Ishikawa (cell line): ENCODE results near the gene YJEFN3.

Source experiments
- CEBPB ChIP-seq: IDR thresholded peaks from 2 replicates; pipeline ENCODE4 v1.6.1; 2012
- CREB1 ChIP-seq: IDR thresholded peaks from 2 replicates; pipeline ENCODE4 v1.6.1; 2012; ENCODE audit warnings: low read depth
- EGR1 ChIP-seq: IDR thresholded peaks from 2 replicates; pipeline ENCODE4 v1.6.1; 2012
- EP300 ChIP-seq: IDR thresholded peaks from 2 replicates; pipeline ENCODE4 v1.6.1; 2012; ENCODE audit warnings: borderline replicate concordance
- FOXM1 ChIP-seq: IDR thresholded peaks from 2 replicates; pipeline ENCODE4 v1.6.1; 2012; ENCODE audit warnings: low read depth, borderline replicate concordance
- NFIC ChIP-seq: IDR thresholded peaks from 2 replicates; pipeline ENCODE4 v1.6.1; 2012
- RAD21 ChIP-seq: IDR thresholded peaks from 2 replicates; pipeline ENCODE4 v1.6.1; 2012; ENCODE audit warnings: low read depth
- TAF1 ChIP-seq: IDR thresholded peaks from 2 replicates; pipeline ENCODE4 v1.6.1; 2012; ENCODE audit warnings: low read depth, mild to moderate bottlenecking
- TCF12 ChIP-seq: IDR thresholded peaks from 2 replicates; pipeline ENCODE4 v1.6.1; 2012; ENCODE audit warnings: low read depth
- TEAD4 ChIP-seq: IDR thresholded peaks from 2 replicates; pipeline ENCODE4 v1.6.1; 2012
- YY1 ChIP-seq: IDR thresholded peaks from 2 replicates; pipeline ENCODE4 v1.6.1; 2012; ENCODE audit warnings: low read depth
- ZBTB7A ChIP-seq: IDR thresholded peaks from 2 replicates; pipeline ENCODE4 v1.6.1; 2012; ENCODE audit warnings: low read depth
- TF ChIP-seq, protein P1 (sequence below): IDR thresholded peaks from 2 replicates; pipeline ENCODE4 v1.6.1; 2012
- TF ChIP-seq, protein P2 (sequence below): IDR thresholded peaks from 2 replicates; pipeline ENCODE4 v1.6.1; 2012; ENCODE audit warnings: low read depth, mild to moderate bottlenecking
- TF ChIP-seq, protein P3 (sequence below): IDR thresholded peaks from 2 replicates; pipeline ENCODE4 v1.6.1; 2012

The YJEFN3 gene

DNA sequence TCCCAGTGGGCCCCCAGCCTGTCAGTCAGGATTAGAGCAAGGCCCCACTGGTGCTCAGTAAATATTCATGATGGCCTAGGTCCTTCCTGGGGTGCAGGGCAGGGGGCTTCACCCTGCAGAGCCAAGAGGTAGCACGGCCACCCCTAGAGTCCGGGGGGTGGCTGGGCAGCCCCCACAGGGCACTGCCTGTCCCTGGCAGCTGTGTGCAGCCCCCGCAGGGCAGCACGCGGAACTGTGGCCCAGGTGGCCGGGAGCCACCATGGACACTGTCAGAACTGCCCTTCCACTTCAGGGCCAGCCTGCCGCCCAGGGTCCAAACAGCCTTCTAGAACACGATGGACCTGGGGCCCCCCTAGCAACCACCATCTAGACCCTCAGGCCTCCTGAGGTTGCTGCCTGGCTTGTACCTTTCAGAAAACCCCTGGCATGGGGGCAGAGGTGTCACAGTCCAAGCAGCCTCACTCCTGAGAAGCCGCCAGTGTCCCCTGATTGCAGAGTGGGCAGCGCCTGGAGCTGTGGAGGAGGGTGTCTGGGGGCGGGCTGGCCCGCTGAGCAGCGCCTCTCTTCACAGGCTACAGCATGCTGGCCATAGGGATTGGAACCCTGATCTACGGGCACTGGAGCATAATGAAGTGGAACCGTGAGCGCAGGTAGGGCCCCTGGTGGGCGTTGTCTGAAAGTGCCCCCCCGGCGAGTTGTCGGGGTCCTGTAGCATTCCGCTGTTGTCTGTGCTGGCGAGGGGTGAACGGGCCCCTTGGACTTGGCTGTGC is 2.9 kb upstream of the YJEFN3 start:
- TF ChIP-seq, protein P1, sequence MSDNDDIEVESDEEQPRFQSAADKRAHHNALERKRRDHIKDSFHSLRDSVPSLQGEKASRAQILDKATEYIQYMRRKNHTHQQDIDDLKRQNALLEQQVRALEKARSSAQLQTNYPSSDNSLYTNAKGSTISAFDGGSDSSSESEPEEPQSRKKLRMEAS, result no peak
- TF ChIP-seq ZBTB7A, result no peak
- no peak for TF ChIP-seq EP300

DNA sequence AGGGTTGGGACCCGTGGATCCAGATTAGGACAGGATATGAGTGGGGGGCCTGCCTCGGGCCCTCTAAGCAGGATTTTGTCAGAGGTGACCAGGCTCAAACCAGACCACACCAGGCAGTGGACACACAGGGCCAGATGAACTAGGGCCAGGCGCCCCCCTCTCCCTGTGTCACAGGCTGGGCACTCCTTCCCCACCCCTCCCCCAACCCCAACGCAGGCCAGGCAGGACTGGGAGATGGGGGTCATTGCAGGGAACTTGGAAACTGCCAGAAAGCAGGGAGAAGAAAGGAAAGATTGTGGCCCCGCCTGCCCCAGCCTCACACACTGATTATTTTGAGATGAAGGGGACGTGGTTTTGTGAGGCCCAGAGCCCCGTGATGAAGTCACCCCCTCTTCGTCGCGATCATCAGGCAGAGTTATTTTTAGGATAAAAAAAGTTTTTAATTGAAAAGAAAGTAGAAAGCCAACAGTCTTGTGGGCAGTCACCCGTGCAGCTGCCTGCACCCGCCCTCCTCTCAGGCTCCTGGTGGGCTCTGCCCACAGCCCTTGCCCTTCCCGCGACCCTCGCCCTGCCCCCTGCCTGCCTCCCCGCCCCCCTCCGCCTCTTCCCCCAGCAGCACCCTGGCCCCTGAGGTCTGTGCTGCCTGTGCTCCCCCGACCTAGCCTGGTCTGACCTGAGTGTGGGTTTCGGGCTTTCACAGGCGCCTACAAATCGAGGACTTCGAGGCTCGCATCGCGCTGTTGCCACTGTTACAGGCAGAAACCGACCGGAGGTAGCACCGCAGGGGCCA is 1.9 kb upstream of the YJEFN3 start:
- TF ChIP-seq EGR1 (no peak), CEBPB (no peak), TEAD4 (no peak), CREB1 (no peak), FOXM1 (no peak), TAF1 (no peak), ZBTB7A (no peak), EP300 (no peak), TCF12 (no peak)
- TF ChIP-seq, protein P1, result no peak
- TF ChIP-seq, protein P2, sequence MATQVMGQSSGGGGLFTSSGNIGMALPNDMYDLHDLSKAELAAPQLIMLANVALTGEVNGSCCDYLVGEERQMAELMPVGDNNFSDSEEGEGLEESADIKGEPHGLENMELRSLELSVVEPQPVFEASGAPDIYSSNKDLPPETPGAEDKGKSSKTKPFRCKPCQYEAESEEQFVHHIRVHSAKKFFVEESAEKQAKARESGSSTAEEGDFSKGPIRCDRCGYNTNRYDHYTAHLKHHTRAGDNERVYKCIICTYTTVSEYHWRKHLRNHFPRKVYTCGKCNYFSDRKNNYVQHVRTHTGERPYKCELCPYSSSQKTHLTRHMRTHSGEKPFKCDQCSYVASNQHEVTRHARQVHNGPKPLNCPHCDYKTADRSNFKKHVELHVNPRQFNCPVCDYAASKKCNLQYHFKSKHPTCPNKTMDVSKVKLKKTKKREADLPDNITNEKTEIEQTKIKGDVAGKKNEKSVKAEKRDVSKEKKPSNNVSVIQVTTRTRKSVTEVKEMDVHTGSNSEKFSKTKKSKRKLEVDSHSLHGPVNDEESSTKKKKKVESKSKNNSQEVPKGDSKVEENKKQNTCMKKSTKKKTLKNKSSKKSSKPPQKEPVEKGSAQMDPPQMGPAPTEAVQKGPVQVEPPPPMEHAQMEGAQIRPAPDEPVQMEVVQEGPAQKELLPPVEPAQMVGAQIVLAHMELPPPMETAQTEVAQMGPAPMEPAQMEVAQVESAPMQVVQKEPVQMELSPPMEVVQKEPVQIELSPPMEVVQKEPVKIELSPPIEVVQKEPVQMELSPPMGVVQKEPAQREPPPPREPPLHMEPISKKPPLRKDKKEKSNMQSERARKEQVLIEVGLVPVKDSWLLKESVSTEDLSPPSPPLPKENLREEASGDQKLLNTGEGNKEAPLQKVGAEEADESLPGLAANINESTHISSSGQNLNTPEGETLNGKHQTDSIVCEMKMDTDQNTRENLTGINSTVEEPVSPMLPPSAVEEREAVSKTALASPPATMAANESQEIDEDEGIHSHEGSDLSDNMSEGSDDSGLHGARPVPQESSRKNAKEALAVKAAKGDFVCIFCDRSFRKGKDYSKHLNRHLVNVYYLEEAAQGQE, result no peak

- TF ChIP-seq EGR1 (no peak), CREB1 (no peak), FOXM1 (no peak), TEAD4 (no peak), NFIC (no peak), ZBTB7A (no peak), EP300 (no peak), YY1 (no peak), RAD21 (no peak), TCF12 (no peak), TAF1 (no peak)
- TF ChIP-seq, protein P2, result no peak
- TF ChIP-seq, protein P1, result no peak
- TF ChIP-seq, protein P3, sequence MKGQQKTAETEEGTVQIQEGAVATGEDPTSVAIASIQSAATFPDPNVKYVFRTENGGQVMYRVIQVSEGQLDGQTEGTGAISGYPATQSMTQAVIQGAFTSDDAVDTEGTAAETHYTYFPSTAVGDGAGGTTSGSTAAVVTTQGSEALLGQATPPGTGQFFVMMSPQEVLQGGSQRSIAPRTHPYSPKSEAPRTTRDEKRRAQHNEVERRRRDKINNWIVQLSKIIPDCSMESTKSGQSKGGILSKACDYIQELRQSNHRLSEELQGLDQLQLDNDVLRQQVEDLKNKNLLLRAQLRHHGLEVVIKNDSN, result no peak
These were observed 1.4 kb upstream of the YJEFN3 start for GRCh38 chr19:19527371-19527656.

- TF ChIP-seq CEBPB (no peak), EP300 (no peak), ZBTB7A (no peak), TCF12 (no peak), YY1 (no peak), NFIC (no peak), TAF1 (no peak), EGR1 (no peak), CREB1 (no peak), RAD21 (no peak), TEAD4 (no peak), FOXM1 (no peak)
- TF ChIP-seq, protein P2, result no peak
- TF ChIP-seq, protein P3, result no peak
- TF ChIP-seq, protein P1, result no peak
These were observed 761 bp upstream of the YJEFN3 start for GRCh38 chr19:19527674-19528625.
